Upper lobe of left lung (tissue), 4 donors: ENCODE measurements around the gene RBKS.

Experiments
- CTCF ChIP-seq, 6 experiments: fragments of 450-650 bp in 4 of 6; fragments of 200-600 bp in 2 of 6; sonication (generic) in 2 of 6; IDR thresholded peaks; one replicate each; pipeline ENCODE4 v1.5.1; 2016 to 2019; ENCODE audit warnings: antibody characterized with exemption in 6 of 6
- EP300 ChIP-seq, 4 donors: sonication (generic); formaldehyde crosslinking; IDR thresholded peaks; one replicate each; pipeline ENCODE4 v1.5.1; 2017; ENCODE audit warnings: antibody characterized with exemption in 4 of 4, control low read depth in 2 of 4
- POLR2A ChIP-seq, 4 donors: fragments of 450-650 bp; IDR thresholded peaks; one replicate each; pipeline ENCODE4 v1.5.1; 2016 to 2017; ENCODE audit warnings: antibody characterized with exemption in 4 of 4, mild to moderate bottlenecking in 2 of 4
- POLR2AphosphoS5 ChIP-seq, 2 donors: sonication (generic); formaldehyde crosslinking; IDR thresholded peaks; one replicate each; pipeline ENCODE4 v1.5.1; 2017; ENCODE audit warnings: antibody characterized with exemption in 2 of 2

GRCh38 chr2:27925766-27926472, 35.7 kb upstream of the RBKS start:
- no peak for TF ChIP-seq CTCF (IDR thresholded peaks at IDR 0.05)
- TF ChIP-seq POLR2AphosphoS5 (IDR thresholded peaks at IDR 0.05): no peak
- TF ChIP-seq POLR2A (IDR thresholded peaks at IDR 0.05): no peak
- no peak for TF ChIP-seq EP300 (IDR thresholded peaks at IDR 0.05)
